Stomach (tissue), 4 donors: Measurements from ENCODE around the gene LCN1.

Experiments
- CTCF ChIP-seq, 7 experiments: fragments of 450-650 bp in 4 of 7; fragments of 200-600 bp in 3 of 7; sonication (generic) in 3 of 7; IDR thresholded peaks; one replicate each; pipeline ENCODE4 v1.5.1; 2016 to 2019; ENCODE audit warnings: antibody characterized with exemption in 7 of 7, control low read depth in 2 of 7, mild to moderate bottlenecking in 1 of 7
- EP300 ChIP-seq: sonication (generic); formaldehyde crosslinking; IDR thresholded peaks from one replicate; pipeline ENCODE4 v1.6.1; 2017; ENCODE audit warnings: antibody characterized with exemption
- POLR2A ChIP-seq, 4 donors: fragments of 450-650 bp; IDR thresholded peaks; one replicate each; pipeline ENCODE4 v1.6.1; 2016; ENCODE audit warnings: antibody characterized with exemption in 4 of 4, control low read depth in 2 of 4, mild to moderate bottlenecking in 1 of 4, moderate library complexity in 1 of 4

DNA sequence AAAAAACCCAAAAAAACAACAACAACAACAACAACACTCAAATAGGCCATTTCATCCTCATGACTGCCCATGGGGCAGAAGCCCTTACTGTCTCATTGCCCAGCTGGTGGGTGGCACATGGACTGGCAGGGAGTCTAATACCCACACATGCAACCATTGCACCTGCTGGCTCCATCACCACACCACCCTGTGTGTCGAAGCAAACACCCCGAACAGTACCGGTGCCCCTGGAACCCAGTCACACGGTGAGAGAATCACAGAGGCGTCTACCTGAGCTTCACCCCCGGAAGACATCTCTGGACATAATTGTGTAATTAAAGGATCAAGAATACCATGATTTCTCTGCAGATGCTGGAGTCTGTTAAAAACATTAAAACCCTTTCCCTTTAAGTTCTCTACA lies 46.8 kb downstream of the LCN1 start:
- TF ChIP-seq POLR2A (IDR thresholded peaks at IDR 0.05) (no peak), CTCF (IDR thresholded peaks at IDR 0.05) (no peak), EP300 (no peak)
